HG03469 (cell line): ENCODE measurements around the gene RYK.
"Not testable (repeated sequence)": the region's sequence is repeated elsewhere in the genome, so short reads cannot be mapped to it uniquely, and the experiment has no call there.

Experiments used
- ATAC-seq: cut with Tn5 transposase; IDR thresholded peaks from one replicate; pipeline ENCODE4 v1.9.1; 2021; ENCODE audit warnings: mild to moderate bottlenecking, moderate library complexity, moderate number of reproducible peaks; ENCODE audit not compliant: unreplicated experiment

The RYK gene

DNA sequence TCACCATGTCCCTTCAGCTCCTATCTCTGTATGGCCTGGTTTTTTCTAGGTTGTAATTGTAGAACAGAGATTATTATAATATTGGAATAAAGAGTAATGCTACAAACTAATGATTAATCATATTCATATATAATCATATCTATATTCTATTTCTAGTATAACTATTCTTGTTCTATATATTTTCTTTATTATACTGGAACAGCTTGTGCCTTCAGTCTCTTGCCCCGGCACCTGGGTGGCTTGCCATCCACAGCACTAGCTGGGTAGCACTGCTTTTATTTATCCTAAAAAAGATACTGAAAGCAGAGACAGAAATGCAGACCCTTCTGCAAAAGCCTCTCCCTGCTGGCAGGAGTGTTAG, 25.9 kb downstream of the RYK start:
- ATAC-seq = not testable (repeated sequence)

DNA sequence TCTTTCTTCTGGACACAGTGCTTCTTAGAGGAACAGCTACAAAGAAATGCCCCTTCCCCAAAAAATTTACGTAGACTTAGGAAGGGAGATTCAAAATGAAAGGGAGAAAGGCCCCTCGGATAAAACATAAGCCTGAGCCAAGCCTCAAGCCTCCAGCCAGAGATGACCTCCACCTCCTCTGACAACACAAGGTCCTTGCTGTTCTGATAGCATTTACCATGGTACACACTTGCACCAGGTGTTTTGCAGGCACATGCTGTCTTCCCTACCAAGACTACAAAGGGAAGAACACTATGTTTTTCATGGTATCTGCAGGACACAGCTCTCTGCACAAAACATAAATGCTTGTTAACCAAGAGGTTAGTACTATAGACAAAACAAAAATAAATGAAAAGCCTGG, 27.8 kb downstream of the RYK start:
- ATAC-seq = no peak

DNA sequence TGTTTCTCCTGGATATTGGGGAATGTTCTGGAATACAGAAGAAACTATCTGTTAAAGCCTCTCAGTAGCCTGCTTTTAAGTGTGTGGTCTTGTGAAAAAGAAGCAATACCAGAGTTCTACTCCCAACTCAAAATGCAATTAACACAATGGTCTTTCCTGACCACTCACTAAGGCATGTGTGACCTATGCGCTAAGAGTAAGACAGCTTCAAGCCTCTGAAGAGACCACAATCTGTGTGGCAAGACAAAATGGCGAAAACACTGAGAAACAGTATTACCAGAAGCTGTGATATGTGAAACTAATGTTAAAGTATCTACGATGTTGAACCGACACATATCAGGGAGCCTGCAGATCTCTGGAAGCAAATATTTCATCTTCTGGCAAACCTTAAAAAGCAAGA, 33.8 kb downstream of the RYK start:
- ATAC-seq = no peak

DNA sequence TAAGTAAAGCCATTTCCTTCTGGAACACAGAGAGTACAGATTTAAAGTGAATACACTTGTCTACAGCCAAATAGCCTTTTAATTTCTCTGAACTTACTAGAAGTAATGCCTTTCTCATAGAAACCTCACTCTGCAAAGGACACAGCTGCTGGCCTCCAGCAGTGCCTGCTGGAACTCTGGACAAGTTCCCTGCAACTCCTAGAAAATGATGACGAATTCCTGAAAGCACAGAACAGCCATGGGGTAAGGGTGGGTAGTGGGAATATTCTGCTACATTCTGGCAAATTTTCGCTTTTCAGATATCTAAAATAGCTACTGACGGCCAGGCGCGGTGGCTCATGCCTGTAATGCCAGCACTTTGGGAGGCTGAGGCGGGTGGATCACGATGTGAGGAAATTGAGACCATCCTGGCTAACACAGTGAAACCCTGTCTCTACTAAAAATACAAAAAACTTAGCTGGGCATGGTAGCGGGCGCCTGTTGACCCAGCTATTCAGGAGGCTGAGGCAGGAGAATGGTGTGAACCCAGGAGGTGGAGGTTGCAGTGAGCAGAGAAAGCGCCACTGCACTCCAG, 34.4 kb downstream of the RYK start:
- ATAC-seq = no peak

DNA sequence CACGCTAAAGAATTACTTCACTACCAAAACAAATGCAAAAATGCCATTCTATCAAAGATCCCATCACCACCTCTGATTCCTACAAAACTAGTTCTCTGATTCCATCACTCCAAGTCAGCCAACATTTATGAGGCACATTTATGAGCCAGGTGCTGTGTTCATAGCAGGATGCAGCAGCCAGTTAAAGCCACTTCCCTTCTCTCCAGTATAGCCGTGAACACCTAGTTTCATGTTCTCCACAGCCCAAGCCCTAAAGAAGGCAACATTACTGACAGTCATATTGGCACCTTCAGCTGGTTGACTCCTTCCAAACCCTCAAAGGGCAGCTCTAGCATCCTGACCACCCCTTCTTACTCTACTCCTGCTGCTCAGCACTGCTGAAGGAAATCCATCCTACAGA, 36.4 kb downstream of the RYK start:
- no peak for ATAC-seq

DNA sequence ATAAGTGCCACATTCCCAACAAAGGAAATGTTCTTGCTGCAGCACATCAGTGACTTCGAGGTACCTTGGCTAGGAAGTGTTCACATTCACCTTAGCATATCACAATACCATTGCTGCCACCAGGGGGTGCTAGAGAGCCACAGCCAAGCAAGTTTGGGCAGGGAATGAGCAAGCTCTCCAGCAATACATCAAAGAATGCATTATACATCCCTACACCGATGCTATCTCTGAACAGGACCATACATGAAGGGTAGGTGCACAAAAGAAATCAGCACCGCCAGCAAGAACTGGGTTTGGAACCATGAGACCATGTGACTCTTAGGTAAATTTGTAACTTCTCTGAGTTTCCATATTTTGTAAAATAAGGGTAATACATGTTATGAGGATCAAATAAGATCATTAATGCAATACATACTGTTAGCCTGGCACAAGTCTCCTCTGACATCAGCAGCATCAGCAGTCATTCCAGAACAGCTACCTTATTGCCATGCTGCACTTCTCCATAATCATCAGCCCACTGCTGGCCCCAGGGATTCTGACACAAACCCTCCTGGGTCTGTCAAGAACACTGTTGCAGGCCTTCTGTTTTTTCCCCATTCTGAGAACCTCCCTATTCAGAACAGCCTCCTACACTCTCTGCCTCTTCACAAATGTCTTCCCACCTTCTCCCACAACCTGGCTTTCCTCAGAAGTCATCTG, 37.5 kb downstream of the RYK start:
- peak; percentile 41 for ATAC-seq

DNA sequence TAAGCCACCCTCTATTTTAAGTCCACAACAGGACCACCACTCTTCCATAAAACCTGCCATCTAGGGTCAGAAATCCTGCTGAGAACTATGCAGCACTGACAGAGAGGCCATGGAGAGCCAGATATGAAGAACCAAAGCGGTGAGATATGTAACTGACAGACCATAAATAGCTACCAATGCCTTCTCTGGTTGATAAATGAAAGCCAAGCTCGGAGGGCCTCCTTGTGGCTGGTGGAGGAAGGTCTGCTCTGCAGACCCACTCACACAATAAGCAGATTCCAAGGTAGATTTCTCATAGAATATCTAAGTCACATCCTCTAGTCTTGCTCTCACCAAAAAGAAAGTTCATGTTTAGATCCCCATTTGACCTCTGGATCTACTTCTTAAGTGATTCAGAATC, 38.9 kb downstream of the RYK start:
- no peak for ATAC-seq

DNA sequence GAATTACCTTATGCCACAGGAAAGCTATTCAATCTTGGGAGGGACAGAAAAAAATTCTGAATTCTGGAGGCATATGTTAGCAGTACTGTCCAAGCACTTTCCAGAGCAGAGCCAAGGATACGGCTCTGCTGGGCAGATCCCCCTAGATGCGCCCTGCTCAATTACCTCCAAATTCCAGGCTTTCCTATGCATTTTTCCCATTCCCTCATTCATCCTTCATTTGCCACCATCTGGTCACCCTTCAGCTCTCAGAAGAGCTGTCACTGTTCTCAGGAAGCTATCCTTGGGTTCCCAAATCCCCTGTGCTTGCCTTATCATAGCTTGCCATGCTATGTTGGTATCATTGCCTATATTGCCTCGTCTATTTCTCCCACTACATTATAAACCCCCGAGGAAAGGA, 45.2 kb downstream of the RYK start:
- ATAC-seq = no peak

DNA sequence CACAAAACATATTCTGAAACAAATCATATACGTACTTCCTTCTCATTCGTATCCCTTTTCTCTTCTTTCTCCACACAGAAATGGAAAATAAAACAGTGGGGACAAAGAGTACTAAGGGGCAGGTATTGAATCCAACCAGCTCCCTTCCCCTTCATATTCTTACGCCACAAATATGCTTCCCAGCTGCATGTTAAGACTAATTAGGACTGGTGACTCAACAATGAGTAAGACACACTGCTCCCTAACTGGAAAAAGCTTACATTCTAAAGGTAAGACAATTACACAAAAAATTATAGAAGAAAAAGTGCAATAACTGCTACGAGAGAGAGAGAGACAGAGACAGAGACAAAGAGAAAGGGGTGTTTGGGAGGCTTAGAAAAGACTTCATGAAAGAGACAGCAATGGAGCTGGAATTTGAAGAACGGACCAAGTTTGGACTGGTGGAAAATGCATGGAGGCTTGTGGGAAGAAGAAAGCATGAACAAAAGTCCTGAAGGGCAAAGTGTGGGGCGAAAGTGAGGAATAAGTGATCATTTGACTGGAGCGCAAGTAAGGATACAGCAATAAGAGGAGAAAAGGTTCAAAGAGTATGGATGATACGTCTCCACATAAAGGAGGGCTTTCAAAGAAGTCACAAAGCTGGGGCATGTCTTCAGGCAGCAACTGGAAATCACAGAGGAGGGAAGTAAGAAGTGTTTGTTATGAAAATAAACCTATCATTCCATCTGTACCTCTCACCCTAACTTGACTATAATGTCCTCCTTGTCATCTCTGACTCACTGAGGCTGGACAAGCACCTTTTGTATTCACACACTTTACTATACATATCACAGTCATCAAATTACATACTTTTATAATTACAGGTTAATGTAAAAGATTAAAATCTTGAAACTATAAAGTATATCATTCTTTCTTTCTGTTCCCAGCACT, 49.2 kb downstream of the RYK start:
- ATAC-seq = no peak

DNA sequence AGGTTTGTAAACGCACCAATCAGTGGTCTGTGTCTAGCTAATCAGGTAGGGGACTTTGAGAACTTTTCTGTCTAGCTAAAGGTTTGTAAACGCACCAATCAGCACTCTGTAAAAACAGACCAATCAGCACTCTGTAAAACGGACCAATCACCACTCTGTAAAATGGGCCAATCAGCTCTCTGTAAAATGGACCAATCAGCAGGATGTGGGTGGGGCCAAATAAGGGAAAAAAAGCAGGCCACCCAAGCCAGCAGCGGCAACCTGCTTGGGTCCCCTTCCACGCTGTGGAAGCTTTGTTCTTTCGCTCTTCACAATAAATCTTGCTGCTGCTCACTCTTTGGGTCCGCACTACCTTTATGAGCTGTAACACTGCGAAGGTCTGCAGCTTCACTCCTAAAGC, 50.8 kb downstream of the RYK start:
- ATAC-seq = not testable (repeated sequence)

DNA sequence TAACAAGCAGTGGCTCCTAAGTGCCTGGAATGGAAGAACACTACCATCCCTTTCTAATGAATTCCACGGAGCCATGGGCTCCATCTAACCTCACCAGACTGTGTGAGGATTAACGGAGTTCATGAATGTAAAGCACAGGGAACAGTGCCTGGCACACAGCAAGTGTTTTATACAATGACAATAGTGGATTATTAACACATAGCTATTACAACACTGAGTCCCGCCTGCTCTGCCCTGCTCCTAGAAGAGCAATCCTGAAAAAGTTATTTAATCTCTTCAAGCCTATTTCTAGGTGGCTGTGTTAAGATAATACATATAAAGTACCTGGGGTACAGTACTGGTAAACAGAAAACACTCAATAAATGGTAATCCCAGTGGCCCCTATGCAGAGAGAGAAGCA, 51.4 kb downstream of the RYK start:
- no peak for ATAC-seq

DNA sequence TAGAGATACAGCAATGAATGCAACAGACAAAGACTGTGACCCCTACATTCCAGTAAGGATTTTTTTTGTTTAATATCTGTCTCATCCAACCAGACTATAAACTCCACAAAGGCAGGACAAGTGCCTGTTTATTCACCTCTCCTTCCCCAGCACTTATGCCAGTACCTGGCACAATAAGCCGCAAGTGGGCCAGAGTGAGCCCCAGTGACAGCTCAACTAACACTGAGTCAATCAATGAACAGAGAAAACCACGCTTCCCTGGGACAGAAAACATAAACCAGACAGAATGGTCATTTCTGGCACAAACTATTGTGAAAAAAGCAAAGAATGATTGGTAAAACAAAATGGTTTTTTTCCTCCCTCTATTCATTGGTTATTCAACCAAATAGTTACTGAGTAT, 52.2 kb downstream of the RYK start:
- ATAC-seq = no peak

DNA sequence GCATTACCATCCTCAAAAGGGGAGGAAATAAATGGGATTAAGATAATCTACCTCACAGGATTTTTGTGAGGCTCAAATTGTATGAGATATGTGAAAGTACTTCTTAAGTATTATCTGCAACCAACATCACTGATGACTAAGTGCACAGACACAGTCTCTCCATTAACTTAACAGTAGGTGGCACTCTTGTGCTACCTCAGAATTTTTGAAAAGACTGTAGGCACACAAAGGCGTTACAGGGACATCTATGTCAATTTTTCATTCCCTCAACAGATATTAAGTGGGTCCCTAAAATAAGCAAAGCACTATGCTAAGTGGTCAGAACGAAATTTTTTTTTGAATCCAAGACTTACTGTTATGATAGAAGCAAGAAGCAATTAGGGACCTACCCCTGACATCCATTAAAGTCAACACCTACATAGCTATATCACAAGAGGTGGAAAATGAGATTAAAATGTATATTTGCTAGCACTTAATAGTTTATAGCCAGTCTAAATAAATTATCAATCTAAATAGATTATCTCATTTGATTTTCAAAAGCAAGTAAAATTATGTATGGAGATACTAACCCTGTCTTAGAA, 52.9 kb downstream of the RYK start:
- no peak for ATAC-seq

DNA sequence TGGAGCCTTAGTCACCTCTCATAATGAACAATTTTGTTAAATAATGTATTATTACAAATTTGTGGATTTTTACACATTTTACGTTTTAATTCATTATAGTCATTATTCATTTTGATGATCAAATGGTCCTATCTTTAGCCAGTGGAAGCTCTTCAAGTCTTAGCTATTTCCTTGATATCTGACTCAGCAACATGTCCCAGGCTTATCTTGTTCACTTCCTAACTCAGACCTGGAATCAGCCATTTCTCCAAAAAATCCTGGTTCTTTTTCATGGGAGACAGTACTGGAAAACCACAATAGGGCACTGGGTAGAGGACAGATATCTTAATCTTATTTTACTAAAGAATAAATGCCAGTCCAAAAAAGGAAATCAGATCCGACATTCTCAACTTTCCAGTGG, 56.4 kb downstream of the RYK start:
- ATAC-seq = no peak

DNA sequence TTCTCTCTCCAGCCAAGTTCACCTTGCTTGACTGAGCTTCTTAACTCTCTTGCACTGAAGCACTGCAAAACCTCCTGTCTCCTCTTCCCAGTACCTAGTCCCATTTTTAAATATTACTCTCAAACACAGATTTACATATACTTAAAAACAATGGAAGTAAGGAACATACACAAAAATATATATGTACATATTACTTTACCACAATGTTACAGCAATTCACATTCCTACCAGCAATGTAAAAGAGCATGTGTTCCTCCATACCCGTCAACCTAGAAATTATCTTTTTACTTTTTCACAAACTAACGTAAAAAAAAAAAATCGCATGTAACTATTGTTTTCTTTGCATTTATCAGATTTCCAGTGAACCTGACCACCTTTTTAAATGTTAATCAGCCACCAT, 60.4 kb downstream of the RYK start:
- ATAC-seq = no peak

DNA sequence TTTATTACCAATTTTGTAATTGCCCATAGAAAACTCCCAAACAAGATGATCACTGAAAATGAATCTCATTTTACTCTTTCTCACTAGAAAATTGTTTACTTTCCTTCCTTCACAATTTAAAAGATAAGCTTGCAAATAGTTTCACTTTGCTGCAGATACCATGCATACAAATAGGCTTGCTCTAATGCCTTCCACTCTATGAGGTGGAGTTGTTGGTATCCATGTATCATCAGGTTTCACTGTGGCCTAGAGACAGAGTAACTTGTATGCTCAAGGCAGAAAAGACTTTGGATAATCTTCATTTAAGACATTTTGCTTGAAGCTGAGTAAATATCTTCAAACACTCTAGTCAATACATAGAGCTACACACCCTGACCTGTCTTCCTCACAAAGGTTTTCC, 60.8 kb downstream of the RYK start:
- no peak for ATAC-seq

DNA sequence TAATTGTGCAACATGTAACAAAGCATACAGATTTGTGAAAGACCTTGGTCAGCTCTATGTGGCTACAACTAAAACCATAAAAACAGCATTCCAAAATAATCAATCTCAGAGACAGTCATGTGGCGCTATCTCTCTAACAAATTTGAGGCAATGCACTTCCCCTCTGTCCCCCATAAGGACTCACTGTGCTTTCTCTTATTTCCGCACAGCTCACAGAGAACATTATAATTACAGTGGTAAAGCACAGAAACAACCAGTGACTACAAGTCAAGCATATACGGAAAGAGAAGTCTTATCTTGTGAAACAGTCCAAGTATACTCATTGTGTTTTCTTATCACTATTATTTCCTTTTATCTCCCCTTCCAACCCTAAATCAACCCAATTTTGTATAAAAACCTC, 64.3 kb downstream of the RYK start:
- no peak for ATAC-seq

DNA sequence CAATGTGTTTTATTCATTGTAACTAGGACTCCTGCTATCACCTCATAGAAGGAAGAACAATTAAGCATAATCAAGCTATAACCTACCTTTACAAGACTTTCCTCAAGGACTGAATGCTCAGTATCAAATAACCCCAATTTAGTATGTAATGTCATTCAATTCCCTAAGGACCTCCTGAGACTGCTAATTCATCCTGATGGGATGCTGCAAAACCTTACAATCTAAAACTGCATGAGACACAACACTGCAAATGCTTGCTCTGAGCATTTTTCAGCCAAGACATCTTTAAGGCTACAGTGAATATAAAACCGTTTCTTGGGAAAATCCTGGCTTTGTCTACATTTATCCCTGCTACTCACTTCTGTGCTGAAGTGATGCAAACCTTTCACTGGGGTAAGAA, 69.9 kb downstream of the RYK start:
- ATAC-seq = no peak

DNA sequence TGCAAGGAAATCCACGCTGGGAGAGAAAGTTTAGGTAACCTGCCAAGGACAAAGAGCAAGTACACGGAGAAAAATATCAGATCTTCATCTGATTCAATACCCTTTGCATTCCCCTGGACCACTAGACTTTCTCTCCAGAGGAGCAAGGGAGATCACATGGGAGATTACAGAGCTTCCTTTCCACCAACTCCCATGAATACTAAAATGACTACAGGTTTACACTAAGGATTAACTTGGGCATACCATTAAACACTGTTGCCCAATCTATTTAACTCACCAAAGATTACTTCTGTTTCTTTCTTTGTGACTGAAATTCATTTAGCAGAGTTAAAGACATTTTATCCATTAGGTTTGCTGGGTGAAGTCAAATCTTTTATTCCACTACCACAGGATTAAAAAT, 71.2 kb downstream of the RYK start:
- no peak for ATAC-seq

DNA sequence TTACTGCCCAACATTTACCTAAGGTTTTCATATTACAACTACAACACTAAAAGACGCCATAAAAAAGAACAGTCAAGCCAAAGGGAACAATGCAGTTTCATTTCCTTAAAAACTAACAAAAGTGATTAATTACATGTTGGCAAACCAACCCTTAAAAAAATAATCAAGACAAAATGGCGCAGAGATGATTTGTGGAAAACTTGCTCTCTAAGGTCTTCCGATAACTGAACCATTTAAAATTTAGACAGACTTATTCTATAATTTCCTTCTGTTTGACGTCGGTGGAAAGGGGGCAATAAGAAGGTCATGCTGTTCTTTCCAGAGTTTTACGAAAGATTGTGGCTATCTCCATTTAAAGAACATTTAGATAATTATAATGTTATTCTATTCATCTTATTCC, 87.6 kb downstream of the RYK start:
- no peak for ATAC-seq

DNA sequence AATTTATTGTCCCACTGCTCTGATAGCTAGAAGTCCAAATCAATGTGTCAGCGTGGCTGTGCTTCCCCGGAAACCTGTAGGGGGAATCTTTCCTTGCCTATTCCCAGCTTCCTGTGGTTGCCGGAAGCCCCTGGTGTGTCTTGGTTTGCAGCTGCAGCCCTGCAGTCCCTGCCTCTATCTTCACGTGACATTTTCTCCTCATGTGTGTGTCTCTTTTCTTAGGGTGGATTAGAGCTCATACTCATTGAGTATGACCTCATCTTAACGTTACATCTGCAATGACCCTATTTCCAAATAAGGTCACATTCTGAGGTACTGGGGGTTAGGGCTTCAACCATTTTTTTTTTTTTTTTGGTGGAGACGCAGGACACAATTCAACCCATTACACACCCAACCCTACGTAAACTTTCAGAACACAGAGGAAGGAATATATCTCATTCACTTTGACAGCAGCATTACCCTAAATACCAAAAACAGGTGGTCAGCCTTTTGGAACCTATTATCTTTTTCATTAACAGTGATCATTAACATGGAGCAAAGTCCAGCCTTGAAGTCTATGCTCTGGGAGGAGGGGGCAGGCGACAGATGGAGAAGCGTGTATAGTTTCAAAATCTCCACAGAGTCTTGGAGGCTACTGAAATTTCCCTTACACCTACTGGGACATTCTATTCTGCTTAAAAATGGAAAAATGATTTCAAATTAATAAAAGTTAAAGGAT, 88.6 kb downstream of the RYK start:
- no peak for ATAC-seq
